ENCODE results near the gene MACROD1. TPM values are rescaled to one million over a fixed set of nuclear protein-coding genes. Genes with fewer than 3 reads are reported as not detected.

MACROD1 gene
- total and polyA plus RNA-seq, 2 of the 13 experiments (the other 11 are each of a cell fraction or from before 2014, with no cell fraction given), result 23.1 to 34.5 TPM

GRCh38 chr11:64152841-64153691 is 12.8 kb downstream of the MACROD1 start (continued):
- TF ChIP-seq, protein P1, sequence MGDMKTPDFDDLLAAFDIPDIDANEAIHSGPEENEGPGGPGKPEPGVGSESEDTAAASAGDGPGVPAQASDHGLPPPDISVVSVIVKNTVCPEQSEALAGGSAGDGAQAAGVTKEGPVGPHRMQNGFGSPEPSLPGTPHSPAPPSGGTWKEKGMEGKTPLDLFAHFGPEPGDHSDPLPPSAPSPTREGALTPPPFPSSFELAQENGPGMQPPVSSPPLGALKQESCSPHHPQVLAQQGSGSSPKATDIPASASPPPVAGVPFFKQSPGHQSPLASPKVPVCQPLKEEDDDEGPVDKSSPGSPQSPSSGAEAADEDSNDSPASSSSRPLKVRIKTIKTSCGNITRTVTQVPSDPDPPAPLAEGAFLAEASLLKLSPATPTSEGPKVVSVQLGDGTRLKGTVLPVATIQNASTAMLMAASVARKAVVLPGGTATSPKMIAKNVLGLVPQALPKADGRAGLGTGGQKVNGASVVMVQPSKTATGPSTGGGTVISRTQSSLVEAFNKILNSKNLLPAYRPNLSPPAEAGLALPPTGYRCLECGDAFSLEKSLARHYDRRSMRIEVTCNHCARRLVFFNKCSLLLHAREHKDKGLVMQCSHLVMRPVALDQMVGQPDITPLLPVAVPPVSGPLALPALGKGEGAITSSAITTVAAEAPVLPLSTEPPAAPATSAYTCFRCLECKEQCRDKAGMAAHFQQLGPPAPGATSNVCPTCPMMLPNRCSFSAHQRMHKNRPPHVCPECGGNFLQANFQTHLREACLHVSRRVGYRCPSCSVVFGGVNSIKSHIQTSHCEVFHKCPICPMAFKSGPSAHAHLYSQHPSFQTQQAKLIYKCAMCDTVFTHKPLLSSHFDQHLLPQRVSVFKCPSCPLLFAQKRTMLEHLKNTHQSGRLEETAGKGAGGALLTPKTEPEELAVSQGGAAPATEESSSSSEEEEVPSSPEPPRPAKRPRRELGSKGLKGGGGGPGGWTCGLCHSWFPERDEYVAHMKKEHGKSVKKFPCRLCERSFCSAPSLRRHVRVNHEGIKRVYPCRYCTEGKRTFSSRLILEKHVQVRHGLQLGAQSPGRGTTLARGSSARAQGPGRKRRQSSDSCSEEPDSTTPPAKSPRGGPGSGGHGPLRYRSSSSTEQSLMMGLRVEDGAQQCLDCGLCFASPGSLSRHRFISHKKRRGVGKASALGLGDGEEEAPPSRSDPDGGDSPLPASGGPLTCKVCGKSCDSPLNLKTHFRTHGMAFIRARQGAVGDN (CRISPR knock-in tag; IDR thresholded peaks at IDR 0.05), result peak; percentile 33
- TF ChIP-seq ZNF619 (CRISPR knock-in tag; IDR thresholded peaks at IDR 0.05), result no peak
- TF ChIP-seq ZNF558 (CRISPR knock-in tag; IDR thresholded peaks at IDR 0.05; ENCODE audit: borderline replicate concordance), result no peak
- no peak for TF ChIP-seq ZNF788 (CRISPR knock-in tag; IDR thresholded peaks at IDR 0.05; ENCODE audit: borderline replicate concordance)
- TF ChIP-seq SATB2 (CRISPR knock-in tag; IDR thresholded peaks at IDR 0.05), result no peak
- TF ChIP-seq RFXAP (CRISPR knock-in tag; IDR thresholded peaks at IDR 0.05; ENCODE audit: borderline replicate concordance), result no peak
- no peak for TF ChIP-seq ZNF33B (CRISPR knock-in tag; IDR thresholded peaks at IDR 0.05)
- no peak for TF ChIP-seq MED13 (CRISPR knock-in tag; IDR thresholded peaks at IDR 0.05)
- TF ChIP-seq, protein P2, sequence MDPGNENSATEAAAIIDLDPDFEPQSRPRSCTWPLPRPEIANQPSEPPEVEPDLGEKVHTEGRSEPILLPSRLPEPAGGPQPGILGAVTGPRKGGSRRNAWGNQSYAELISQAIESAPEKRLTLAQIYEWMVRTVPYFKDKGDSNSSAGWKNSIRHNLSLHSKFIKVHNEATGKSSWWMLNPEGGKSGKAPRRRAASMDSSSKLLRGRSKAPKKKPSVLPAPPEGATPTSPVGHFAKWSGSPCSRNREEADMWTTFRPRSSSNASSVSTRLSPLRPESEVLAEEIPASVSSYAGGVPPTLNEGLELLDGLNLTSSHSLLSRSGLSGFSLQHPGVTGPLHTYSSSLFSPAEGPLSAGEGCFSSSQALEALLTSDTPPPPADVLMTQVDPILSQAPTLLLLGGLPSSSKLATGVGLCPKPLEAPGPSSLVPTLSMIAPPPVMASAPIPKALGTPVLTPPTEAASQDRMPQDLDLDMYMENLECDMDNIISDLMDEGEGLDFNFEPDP (CRISPR knock-in tag; conservative IDR thresholded peaks at IDR 0.05), result no peak
- TF ChIP-seq THAP9 (CRISPR knock-in tag; IDR thresholded peaks at IDR 0.05; ENCODE audit: borderline replicate concordance), result peak; percentile 33
- TF ChIP-seq JUNB (CRISPR knock-in tag; IDR thresholded peaks at IDR 0.05; ENCODE audit: borderline replicate concordance), result no peak
- TF ChIP-seq AGO2 (optimal IDR thresholded peaks at IDR 0.05; ENCODE audit: low read depth, low read length), result peak; percentile 46
- TF ChIP-seq, protein P3, sequence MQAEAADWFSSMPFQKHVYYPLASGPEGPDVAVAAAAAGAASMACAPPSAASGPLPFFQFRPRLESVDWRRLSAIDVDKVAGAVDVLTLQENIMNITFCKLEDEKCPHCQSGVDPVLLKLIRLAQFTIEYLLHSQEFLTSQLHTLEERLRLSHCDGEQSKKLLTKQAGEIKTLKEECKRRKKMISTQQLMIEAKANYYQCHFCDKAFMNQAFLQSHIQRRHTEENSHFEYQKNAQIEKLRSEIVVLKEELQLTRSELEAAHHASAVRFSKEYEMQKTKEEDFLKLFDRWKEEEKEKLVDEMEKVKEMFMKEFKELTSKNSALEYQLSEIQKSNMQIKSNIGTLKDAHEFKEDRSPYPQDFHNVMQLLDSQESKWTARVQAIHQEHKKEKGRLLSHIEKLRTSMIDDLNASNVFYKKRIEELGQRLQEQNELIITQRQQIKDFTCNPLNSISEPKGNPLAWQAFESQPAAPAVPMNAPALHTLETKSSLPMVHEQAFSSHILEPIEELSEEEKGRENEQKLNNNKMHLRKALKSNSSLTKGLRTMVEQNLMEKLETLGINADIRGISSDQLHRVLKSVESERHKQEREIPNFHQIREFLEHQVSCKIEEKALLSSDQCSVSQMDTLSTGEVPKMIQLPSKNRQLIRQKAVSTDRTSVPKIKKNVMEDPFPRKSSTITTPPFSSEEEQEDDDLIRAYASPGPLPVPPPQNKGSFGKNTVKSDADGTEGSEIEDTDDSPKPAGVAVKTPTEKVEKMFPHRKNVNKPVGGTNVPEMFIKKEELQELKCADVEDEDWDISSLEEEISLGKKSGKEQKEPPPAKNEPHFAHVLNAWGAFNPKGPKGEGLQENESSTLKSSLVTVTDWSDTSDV (CRISPR knock-in tag; IDR thresholded peaks at IDR 0.05), result no peak
- no peak for TF ChIP-seq U2AF2 (IDR thresholded peaks at IDR 0.05; ENCODE audit: low read depth, low read length)
- TF ChIP-seq NFIB (CRISPR knock-in tag; IDR thresholded peaks at IDR 0.05; ENCODE audit: borderline replicate concordance), result no peak
- TF ChIP-seq STAG1 (CRISPR knock-in tag; IDR thresholded peaks at IDR 0.05), result peak; percentile 82
- no peak for TF ChIP-seq SOX13 (IDR thresholded peaks at IDR 0.05)
- TF ChIP-seq SOX13 (CRISPR knock-in tag; conservative IDR thresholded peaks at IDR 0.05 in 1 of 2, IDR thresholded peaks at IDR 0.05 in 1 of 2), result no peak

Measured in HepG2 (cell line).